OCI-LY3 (cell line): ENCODE measurements around the gene BTBD8.

ENCODE experiments used
- H2AFZ ChIP-seq: fragments of 200-600, 300-600 bp; shearing (Covaris generic); 2 replicates; pipeline ENCODE4 v1.6.0; 2014; ENCODE audit warnings: antibody characterized with exemption, low read depth, low read length
- H3K27ac ChIP-seq: fragments of 200-600, 300-600 bp; sonication (generic); 2 replicates; pipeline ENCODE4 v1.5.1; 2014; ENCODE audit warnings: mild to moderate bottlenecking, low read length, moderate library complexity, mixed read lengths
- H3K27me3 ChIP-seq: fragments of 200-600, 300-600 bp; sonication (generic); 2 replicates; pipeline ENCODE4 v1.6.1; 2014; ENCODE audit warnings: low read depth, low read length, mixed read lengths
- H3K36me3 ChIP-seq: fragments of 200-600, 300-600 bp; sonication (generic); replicated peaks from 2 replicates; pipeline ENCODE3; 2014; ENCODE audit warnings: low read depth, low read length, mixed read lengths
- H3K4me1 ChIP-seq: fragments of 300-600, 200-600 bp; sonication (generic); 2 replicates; pipeline ENCODE4 v1.6.1; 2014; ENCODE audit warnings: low read length, mixed read lengths
- H3K4me2 ChIP-seq: fragments of 200-600, 300-600 bp; sonication (generic); 2 replicates; pipeline ENCODE4 v1.6.1; 2014; ENCODE audit warnings: low read length, mixed read lengths
- H3K4me3 ChIP-seq: fragments of 300-600, 200-600 bp; sonication (generic); 2 replicates; pipeline ENCODE4 v1.5.1; 2014; ENCODE audit warnings: antibody characterized with exemption, mild to moderate bottlenecking, low read length, moderate library complexity
- H3K79me2 ChIP-seq: fragments of 300-600, 200-600 bp; shearing (Covaris generic); 2 replicates; pipeline ENCODE4 v1.6.1; 2014; ENCODE audit warnings: mild to moderate bottlenecking, low read length, mixed read lengths
- H3K9ac ChIP-seq: fragments of 300-600, 200-600 bp; shearing (Covaris generic); 2 replicates; pipeline ENCODE4 v1.6.0; 2014; ENCODE audit warnings: mild to moderate bottlenecking, low read length, moderate library complexity
- H3K9me3 ChIP-seq: fragments of 200-600, 300-600 bp; shearing (Covaris generic); 2 replicates; pipeline ENCODE4 v1.6.1; 2014; ENCODE audit warnings: low read length, mixed read lengths; ENCODE audit not compliant: insufficient read depth
- H4K20me1 ChIP-seq: fragments of 200-600, 300-600 bp; sonication (generic); 2 replicates; pipeline ENCODE4 v1.6.1; 2016; ENCODE audit warnings: low read length, mixed read lengths; ENCODE audit not compliant: insufficient read depth
- EZH2phosphoT487 ChIP-seq: fragments of 200-600 bp; shearing (Covaris generic); IDR thresholded peaks from 2 replicates; pipeline ENCODE4 v1.6.1; 2018; ENCODE audit warnings: antibody characterized with exemption, mixed run types, low read depth
- TF ChIP-seq, protein P1 (sequence below): fragments of 200-600, 300-600 bp; sonication (generic); IDR thresholded peaks from 2 replicates; pipeline ENCODE4 v1.5.1; 2014; ENCODE audit warnings: antibody characterized with exemption, low read length, low read depth

BTBD8 gene

DNA sequence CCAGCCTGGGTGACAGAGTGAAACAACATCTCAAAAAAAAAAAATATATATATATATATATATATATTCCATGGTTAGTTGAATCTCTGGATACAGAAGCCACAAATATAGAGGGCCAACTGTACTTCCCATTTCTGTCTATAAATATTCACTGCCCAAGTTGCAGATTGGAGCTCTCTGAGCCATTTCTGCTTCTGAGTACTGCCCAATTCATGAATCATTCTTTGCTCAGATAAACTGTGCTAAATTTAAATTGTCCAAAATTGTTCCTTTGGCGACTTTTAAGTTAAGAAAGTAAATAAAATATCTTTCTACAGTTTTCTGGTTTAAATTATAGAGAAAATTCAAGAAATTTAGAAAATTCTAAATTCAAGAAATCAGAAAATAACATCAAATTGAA lies 114.4 kb downstream of the BTBD8 start:
- no peak overlapping the region for H3K4me3 ChIP-seq
- H3K4me2 ChIP-seq, result no peak overlapping the region
- no peak for TF ChIP-seq EZH2phosphoT487
- TF ChIP-seq, protein P1, sequence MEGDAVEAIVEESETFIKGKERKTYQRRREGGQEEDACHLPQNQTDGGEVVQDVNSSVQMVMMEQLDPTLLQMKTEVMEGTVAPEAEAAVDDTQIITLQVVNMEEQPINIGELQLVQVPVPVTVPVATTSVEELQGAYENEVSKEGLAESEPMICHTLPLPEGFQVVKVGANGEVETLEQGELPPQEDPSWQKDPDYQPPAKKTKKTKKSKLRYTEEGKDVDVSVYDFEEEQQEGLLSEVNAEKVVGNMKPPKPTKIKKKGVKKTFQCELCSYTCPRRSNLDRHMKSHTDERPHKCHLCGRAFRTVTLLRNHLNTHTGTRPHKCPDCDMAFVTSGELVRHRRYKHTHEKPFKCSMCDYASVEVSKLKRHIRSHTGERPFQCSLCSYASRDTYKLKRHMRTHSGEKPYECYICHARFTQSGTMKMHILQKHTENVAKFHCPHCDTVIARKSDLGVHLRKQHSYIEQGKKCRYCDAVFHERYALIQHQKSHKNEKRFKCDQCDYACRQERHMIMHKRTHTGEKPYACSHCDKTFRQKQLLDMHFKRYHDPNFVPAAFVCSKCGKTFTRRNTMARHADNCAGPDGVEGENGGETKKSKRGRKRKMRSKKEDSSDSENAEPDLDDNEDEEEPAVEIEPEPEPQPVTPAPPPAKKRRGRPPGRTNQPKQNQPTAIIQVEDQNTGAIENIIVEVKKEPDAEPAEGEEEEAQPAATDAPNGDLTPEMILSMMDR, result no peak
- no peaks in the 10 kb centered on the region for H3K9me3 ChIP-seq
- no peaks in the 10 kb centered on the region for H3K27me3 ChIP-seq
- H3K27ac ChIP-seq, result no peak overlapping the region
- H3K79me2 ChIP-seq, result no peaks in the 10 kb centered on the region
- H3K36me3 ChIP-seq, result no peaks in the 10 kb centered on the region
- no peak overlapping the region for H2AFZ ChIP-seq
- no peaks in the 10 kb centered on the region for H3K4me1 ChIP-seq
- no peaks in the 10 kb centered on the region for H4K20me1 ChIP-seq
- no peak overlapping the region for H3K9ac ChIP-seq

DNA sequence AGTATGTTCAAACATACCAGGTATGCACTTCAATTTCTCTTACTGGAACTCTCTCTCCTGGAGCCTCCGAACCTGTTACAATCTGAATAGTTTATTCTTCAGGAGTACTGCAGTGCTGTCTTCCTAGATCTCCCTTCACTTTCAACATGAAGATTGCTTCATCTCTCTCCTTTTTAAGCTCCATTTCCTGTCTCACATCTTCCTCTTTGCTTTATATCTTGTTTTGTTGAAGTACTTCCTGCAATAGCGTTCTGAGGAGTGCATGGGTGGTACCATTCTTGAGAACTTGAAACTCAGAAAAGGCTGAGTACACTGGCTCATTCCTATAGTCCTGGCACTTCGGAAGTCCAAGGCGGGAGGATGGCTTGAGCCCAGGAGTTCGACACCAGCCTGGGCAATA lies 121.8 kb downstream of the BTBD8 start:
- H3K9me3 ChIP-seq, result no peaks in the 10 kb centered on the region
- H3K27me3 ChIP-seq, result no peaks in the 10 kb centered on the region
- H3K4me1 ChIP-seq, result no peaks in the 10 kb centered on the region
- H3K79me2 ChIP-seq, result no peaks in the 10 kb centered on the region
- no peaks in the 10 kb centered on the region for H4K20me1 ChIP-seq
- no peaks in the 10 kb centered on the region for H3K36me3 ChIP-seq
- H3K4me2 ChIP-seq, result no peak overlapping the region
- no peak overlapping the region for H2AFZ ChIP-seq
- no peak for TF ChIP-seq EZH2phosphoT487
- TF ChIP-seq, protein P1, result no peak
- no peak overlapping the region for H3K9ac ChIP-seq
- H3K27ac ChIP-seq, result no peak overlapping the region
- no peak overlapping the region for H3K4me3 ChIP-seq

DNA sequence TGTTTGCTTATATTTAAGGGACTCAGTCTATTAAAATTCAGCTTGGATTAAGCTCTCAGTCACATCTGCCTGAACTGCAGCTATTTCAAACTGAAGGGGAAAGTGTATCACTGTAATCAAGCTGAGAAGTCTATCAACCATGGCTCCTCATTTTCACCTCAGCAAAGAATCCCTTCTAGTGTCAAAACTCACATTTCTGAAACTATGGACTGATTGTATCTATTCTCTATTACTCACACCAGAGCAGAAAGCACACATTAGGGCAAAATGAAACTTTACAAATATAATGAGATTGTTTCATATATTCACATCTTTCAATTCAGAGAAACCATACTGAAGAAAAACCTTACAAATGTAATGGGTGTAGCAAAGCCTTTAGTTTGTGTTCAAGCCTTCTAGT lies 123.0 kb downstream of the BTBD8 start:
- no peaks in the 10 kb centered on the region for H3K79me2 ChIP-seq
- H2AFZ ChIP-seq, result no peak overlapping the region
- H3K4me3 ChIP-seq, result no peak overlapping the region
- no peaks in the 10 kb centered on the region for H3K27me3 ChIP-seq
- H4K20me1 ChIP-seq, result no peaks in the 10 kb centered on the region
- no peaks in the 10 kb centered on the region for H3K4me1 ChIP-seq
- H3K9ac ChIP-seq, result no peak overlapping the region
- no peaks in the 10 kb centered on the region for H3K36me3 ChIP-seq
- no peak overlapping the region for H3K4me2 ChIP-seq
- TF ChIP-seq EZH2phosphoT487, result no peak
- TF ChIP-seq, protein P1, result no peak
- no peak overlapping the region for H3K27ac ChIP-seq
- H3K9me3 ChIP-seq, result no peaks in the 10 kb centered on the region

DNA sequence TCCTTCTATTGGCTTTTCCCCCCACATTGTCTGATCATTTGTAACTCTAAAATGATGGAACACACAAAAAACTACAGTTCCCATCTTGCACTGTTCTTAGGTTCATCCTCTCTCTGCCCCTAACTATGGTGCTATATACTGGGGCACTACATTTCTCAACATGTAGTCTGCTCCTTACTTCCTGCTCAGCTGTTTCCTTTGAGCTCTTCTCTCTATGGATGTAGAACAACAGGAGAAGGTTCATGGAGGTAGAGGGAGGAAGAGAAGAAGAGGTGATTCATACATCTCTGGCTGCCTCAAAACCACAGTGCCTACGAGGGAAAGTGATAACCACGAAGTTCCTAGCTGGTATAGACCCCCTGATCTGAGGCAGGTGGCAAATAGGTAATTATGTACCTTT lies 130.6 kb downstream of the BTBD8 start:
- H2AFZ ChIP-seq, result no peak overlapping the region
- H3K79me2 ChIP-seq, result no peaks in the 10 kb centered on the region
- no peaks in the 10 kb centered on the region for H3K9me3 ChIP-seq
- no peak overlapping the region for H3K4me3 ChIP-seq
- no peaks in the 10 kb centered on the region for H3K4me1 ChIP-seq
- H3K36me3 ChIP-seq, result no peaks in the 10 kb centered on the region
- no peaks in the 10 kb centered on the region for H3K27me3 ChIP-seq
- H3K4me2 ChIP-seq, result no peak overlapping the region
- H4K20me1 ChIP-seq, result no peaks in the 10 kb centered on the region
- H3K9ac ChIP-seq, result no peak overlapping the region
- TF ChIP-seq, protein P1, result no peak
- TF ChIP-seq EZH2phosphoT487, result no peak
- no peak overlapping the region for H3K27ac ChIP-seq
